HCT116 (cell line): ENCODE data around the gene HELZ2. TPM values are rescaled to one million over a fixed set of nuclear protein-coding genes. Genes with fewer than 3 reads are reported as not detected.

Source experiments
- ATAC-seq: fragments of 200-7000 bp; cut with Tn5 transposase; 2 replicates; pipeline ENCODE4 v1.9.1; 2020; ENCODE audit warnings: mild to moderate bottlenecking, moderate library complexity
- BruUV-seq: library from RNA; stranded (reverse); fragments of 400-500 nt; replicated peaks from 2 replicates; lab custom pipeline; 2021; lab: Mats Ljungman, UMichigan
- CTCF ChIA-PET: fragments of 300-600 bp; sonication (Branson Sonifier 250); formaldehyde crosslinking; loops from one replicate; lab custom pipeline; 2021; ENCODE audit warnings: antibody characterized with exemption; lab: Charles Lee
- POLR2A ChIA-PET: fragments of 300-600, 350-600 bp; sonication (Branson Sonifier 250); formaldehyde crosslinking; loops from one replicate; lab custom pipeline; 2021; ENCODE audit warnings: antibody characterized with exemption; lab: Charles Lee
- RAD21 ChIA-PET, 2 experiments: fragments of 300-600 bp; sonication (Branson Sonifier 250); formaldehyde crosslinking; loops; one replicate each; lab custom pipeline; 2023; ENCODE audit warnings: low total read pairs in 2 of 2; ENCODE audit not compliant: uncharacterized antibody in 2 of 2, unreplicated experiment in 2 of 2, low non-redundant PET in 1 of 2; lab: Charles Lee
- DNase-seq: peaks from one replicate; pipeline ENCODE4 v3.0.0-alpha.2; 2010; ENCODE audit warnings: low read depth, low spot score
- H2AFZ ChIP-seq: fragments of 200-600 bp; shearing (Covaris generic), sonication (generic); 2 replicates; pipeline ENCODE4 v1.6.1; 2017; ENCODE audit warnings: low read depth, mixed run types, mixed read lengths, antibody characterized with exemption, low read length; ENCODE audit not compliant: poor library complexity, severe bottlenecking
- H3K27ac ChIP-seq: 2 replicates; pipeline ENCODE4 v1.5.1; 2012; ENCODE audit warnings: low read depth, low read length
- H3K27me3 ChIP-seq: fragments of 200-600 bp; sonication (generic); 2 replicates; pipeline ENCODE4 v1.6.1; 2016; ENCODE audit warnings: mixed run types, low read length, mixed read lengths; ENCODE audit not compliant: insufficient read depth
- H3K36me3 ChIP-seq, 2 experiments: fragments of 200-500 bp in 1 of 2; fragments of 200-600 bp in 1 of 2; sonication (Bioruptor generic) in 1 of 2; sonication (generic) in 1 of 2; 2 replicates each; pipeline versions ENCODE4 v1.5.1 to v1.6.1; 2014 to 2016; ENCODE audit warnings: low read length in 2 of 2, inconsistent platforms in 1 of 2, mixed read lengths in 1 of 2, mixed run types in 1 of 2; ENCODE audit not compliant: insufficient read depth in 2 of 2, control insufficient read depth in 1 of 2
- H3K4me1 ChIP-seq, 2 experiments: fragments of 200-600 bp in 1 of 2; sonication (generic) in 1 of 2; 2 replicates each; pipeline versions ENCODE4 v1.5.1 to v1.6.1; 2012 to 2017; ENCODE audit warnings: low read length in 2 of 2, inconsistent platforms in 1 of 2, mild to moderate bottlenecking in 1 of 2, mixed read lengths in 1 of 2, mixed run types in 1 of 2, moderate library complexity in 1 of 2; ENCODE audit not compliant: insufficient read depth in 2 of 2, control insufficient read depth in 1 of 2
- H3K4me2 ChIP-seq: fragments of 200-600 bp; sonication (generic); 2 replicates; pipeline ENCODE4 v1.6.1; 2017; ENCODE audit warnings: mixed run types, low read length, mixed read lengths
- H3K4me3 ChIP-seq, 2 experiments: fragments of 200-600 bp in 1 of 2; sonication (generic) in 1 of 2; replicated peaks in 1 of 2; 2 replicates each; pipeline ENCODE4 v1.5.1; 2011 to 2016; ENCODE audit warnings: low read length in 2 of 2, control low read depth in 1 of 2, low read depth in 1 of 2, mild to moderate bottlenecking in 1 of 2, mixed read lengths in 1 of 2, mixed run types in 1 of 2
- H3K79me2 ChIP-seq: fragments of 200-600 bp; sonication (generic); 2 replicates; pipeline ENCODE4 v1.6.1; 2017; ENCODE audit warnings: mild to moderate bottlenecking, mixed run types, low read length, moderate library complexity, mixed read lengths; ENCODE audit not compliant: insufficient read depth
- H3K9ac ChIP-seq: fragments of 200-600 bp; sonication (generic); 2 replicates; pipeline ENCODE4 v1.6.1; 2016; ENCODE audit warnings: low read length, mixed read lengths
- H3K9me2 ChIP-seq: fragments of 200-600 bp; sonication (generic), shearing (Covaris generic); 2 replicates; pipeline ENCODE4 v1.6.1; 2017; ENCODE audit warnings: mixed run types, mild to moderate bottlenecking, moderate library complexity; ENCODE audit not compliant: insufficient read depth
- H3K9me3 ChIP-seq, 2 experiments: fragments of 200-500 bp in 1 of 2; fragments of 200-600 bp in 1 of 2; sonication (Bioruptor generic) in 1 of 2; sonication (generic) in 1 of 2; 2 replicates each; pipeline ENCODE4 v1.6.1; 2014 to 2017; ENCODE audit warnings: low read length in 2 of 2, mixed read lengths in 2 of 2, inconsistent platforms in 1 of 2, low read depth in 1 of 2, mild to moderate bottlenecking in 1 of 2, mixed run types in 1 of 2, moderate library complexity in 1 of 2; ENCODE audit not compliant: control insufficient read depth in 1 of 2, insufficient read depth in 1 of 2
- H4K20me1 ChIP-seq: fragments of 200-600 bp; sonication (generic), shearing (Covaris generic); 2 replicates; pipeline ENCODE4 v1.6.1; 2017; ENCODE audit warnings: mixed run types, mild to moderate bottlenecking, moderate library complexity; ENCODE audit not compliant: insufficient read depth
- ATF3 ChIP-seq: IDR thresholded peaks from 2 replicates; pipeline ENCODE4 v1.6.1; 2012
- CBX3 ChIP-seq: IDR thresholded peaks from 2 replicates; pipeline ENCODE4 v1.6.1; 2012; ENCODE audit warnings: low read depth
- CEBPB ChIP-seq: IDR thresholded peaks from 2 replicates; pipeline ENCODE4 v1.6.1; 2012; ENCODE audit warnings: low read depth
- CTCF ChIP-seq, 3 experiments: fragments of 200-600 bp in 1 of 3; sonication (generic) in 1 of 3; IDR thresholded peaks in 2 of 3; conservative IDR thresholded peaks in 1 of 3; 2 replicates each; pipeline ENCODE4 v1.5.1; 2012 to 2017; ENCODE audit warnings: low read depth in 2 of 3, low read length in 2 of 3, antibody characterized with exemption in 1 of 3, borderline replicate concordance in 1 of 3, control low read depth in 1 of 3, mild to moderate bottlenecking in 1 of 3, mixed read lengths in 1 of 3, mixed run types in 1 of 3, moderate library complexity in 1 of 3; ENCODE audit not compliant: insufficient read depth in 1 of 3
- EGR1 ChIP-seq: IDR thresholded peaks from 2 replicates; pipeline ENCODE4 v1.6.1; 2012; ENCODE audit warnings: low read depth
- FOSL1 ChIP-seq: IDR thresholded peaks from 2 replicates; pipeline ENCODE4 v1.6.1; 2012; ENCODE audit warnings: low read depth
- POLR2A ChIP-seq: IDR thresholded peaks from 2 replicates; pipeline ENCODE4 v1.7.0; 2011; ENCODE audit warnings: borderline replicate concordance; ENCODE audit not compliant: insufficient read depth, insufficient read length; ENCODE audit errors: extremely low read depth
- POLR2AphosphoS5 ChIP-seq: IDR thresholded peaks from 2 replicates; pipeline ENCODE4 v1.6.1; 2011; ENCODE audit warnings: mild to moderate bottlenecking, low read depth, low read length, moderate library complexity
- RAD21 ChIP-seq: IDR thresholded peaks from 2 replicates; pipeline ENCODE4 v1.6.1; 2012; ENCODE audit warnings: low read depth, mild to moderate bottlenecking
- REST ChIP-seq: IDR thresholded peaks from 2 replicates; pipeline ENCODE4 v1.6.1; 2012; ENCODE audit warnings: low read depth
- SP1 ChIP-seq: IDR thresholded peaks from 2 replicates; pipeline ENCODE4 v1.6.1; 2012; ENCODE audit warnings: low read depth
- TCF7L2 ChIP-seq: IDR thresholded peaks from 2 replicates; pipeline ENCODE4 v1.7.0; 2011; ENCODE audit warnings: borderline replicate concordance, inconsistent platforms; ENCODE audit not compliant: insufficient read depth, insufficient read length; ENCODE audit errors: extremely low read depth
- intact Hi-C: fragments of 100-400 bp; cut with micrococcal nuclease; formaldehyde crosslinking; loops from 2 replicates; pipeline ENCODE4 v1.10.0; 2022
- total RNA-seq: library from RNA; stranded (reverse); gene quantifications from one replicate; pipeline ENCODE4 v1.2.1, GENCODE V29; 2021; ENCODE audit not compliant: unreplicated experiment

The HELZ2 gene
- total RNA-seq, 1 experiment from 2014 or later, result 44.0 TPM

- no TSS peak for BruUV-seq
- no peaks in the 10 kb centered on the region for H3K4me1 ChIP-seq
- peaks cover 3 to 20% of the 10 kb centered on the region in 2 experiments for H3K36me3 ChIP-seq
- H2AFZ ChIP-seq, result no peak overlapping the region
- peaks cover 5 to 6% of the 10 kb centered on the region in 2 experiments; a peak in 1 of 4 replicates for H3K9me3 ChIP-seq
- TF ChIP-seq ATF3 (no peak), REST (no peak), POLR2AphosphoS5 (no peak), CTCF (IDR thresholded peaks at IDR 0.05 in 2 of 3, conservative IDR thresholded peaks at IDR 0.05 in 1 of 3; ENCODE audit: borderline replicate concordance in 1 of 3, insufficient read depth in 1 of 3, low read depth in 2 of 3, low read length in 2 of 3) (no peak), CEBPB (no peak), CBX3 (no peak), SP1 (no peak), EGR1 (no peak), TCF7L2 (no peak), POLR2A (no peak), RAD21 (no peak), FOSL1 (no peak)
- ChIA-PET POLR2A (no interaction called here), RAD21 (no interaction called here), CTCF (no interaction called here)
- no peak overlapping the region for H3K9ac ChIP-seq
- no peaks in the 10 kb centered on the region for H3K27me3 ChIP-seq
- no peaks in the 10 kb centered on the region for H3K9me2 ChIP-seq
- DNase-seq, result no peak
- H4K20me1 ChIP-seq, result no peaks in the 10 kb centered on the region
- H3K4me2 ChIP-seq, result no peak overlapping the region
- H3K4me3 ChIP-seq, result no peak overlapping the region
- no peak overlapping the region for H3K27ac ChIP-seq
- H3K79me2 ChIP-seq, result peaks cover 23% of the 10 kb centered on the region
- no peak for ATAC-seq
- intact Hi-C loops, result no loop called here
Observed at GRCh38 chr20:63617092-63617875, 43.2 kb upstream of the HELZ2 start.
